OCI-LY3 (cell line): ENCODE results near the gene TANGO6.

Experiments
- CTCF ChIP-seq: fragments of 200-600, 300-600 bp; sonication (generic); IDR thresholded peaks from 2 replicates; pipeline ENCODE4 v1.5.1; 2014; ENCODE audit warnings: antibody characterized with exemption, low read length, low read depth
- EZH2phosphoT487 ChIP-seq: fragments of 200-600 bp; shearing (Covaris generic); IDR thresholded peaks from 2 replicates; pipeline ENCODE4 v1.6.1; 2018; ENCODE audit warnings: antibody characterized with exemption, mixed run types, low read depth

DNA sequence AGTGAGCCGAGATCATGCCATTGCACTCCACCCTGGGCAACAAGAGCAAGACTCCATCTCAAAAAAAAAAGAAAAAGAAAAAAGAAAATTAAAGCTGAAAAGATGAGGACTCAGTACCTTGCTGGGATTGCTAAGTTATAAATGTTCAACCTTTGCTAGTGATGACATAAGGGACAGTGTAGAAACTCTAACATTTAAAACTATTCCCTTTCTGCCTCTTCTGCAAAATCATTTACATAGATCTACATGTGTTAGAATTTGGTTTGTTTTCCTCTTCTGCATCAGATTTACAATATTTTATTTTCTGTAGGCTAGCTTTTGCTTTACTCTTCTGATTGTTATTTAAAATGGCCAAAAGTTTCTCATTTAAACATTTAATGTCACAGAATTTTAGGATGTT lies 212.6 kb downstream of the TANGO6 start:
- TF ChIP-seq CTCF: no peak
- no peak for TF ChIP-seq EZH2phosphoT487
